Stomach (tissue), 9 donors: Measurements from ENCODE around the gene TJP1. TPM values are rescaled to one million over a fixed set of nuclear protein-coding genes. Genes with fewer than 3 reads are reported as not detected.
"Not testable (repeated sequence)": the region's sequence is repeated elsewhere in the genome, so short reads cannot be mapped to it uniquely, and the experiment has no call there.

ENCODE experiments used
- DNase-seq, 2 donors: peaks; one replicate each; pipeline versions ENCODE4 v3.0.0 to v3.0.0-alpha.2; 2013 to 2019
- H3K27ac ChIP-seq, 5 donors: fragments of 200-600 bp in 4 of 5; sonication (generic) in 4 of 5; one replicate each; pipeline ENCODE4 v1.5.1; 2013 to 2019; ENCODE audit warnings: mild to moderate bottlenecking in 1 of 5, moderate library complexity in 1 of 5
- H3K27me3 ChIP-seq, 3 donors: fragments of 200-600 bp; sonication (generic); one replicate each; pipeline ENCODE4 v1.5.1; 2017 to 2019; ENCODE audit warnings: mixed run types in 1 of 3
- H3K36me3 ChIP-seq, 4 donors: fragments of 200-600 bp; sonication (generic); 1 replicate in 3 of 4; 2 replicates in 1 of 4; pipeline ENCODE4 v1.5.1; 2016 to 2019
- H3K4me1 ChIP-seq, 4 donors: fragments of 200-600 bp; sonication (generic); one replicate each; pipeline ENCODE4 v1.5.1; 2016 to 2019
- H3K4me3 ChIP-seq, 4 donors: fragments of 200-600 bp; sonication (generic) in 3 of 4; one replicate each; pipeline ENCODE4 v1.5.1; 2016 to 2019; ENCODE audit warnings: mild to moderate bottlenecking in 1 of 4
- H3K9me3 ChIP-seq, 4 donors: fragments of 200-600 bp; sonication (generic); one replicate each; pipeline ENCODE4 v1.5.1; 2016 to 2019
- EP300 ChIP-seq: sonication (generic); formaldehyde crosslinking; IDR thresholded peaks from one replicate; pipeline ENCODE4 v1.6.1; 2017; ENCODE audit warnings: antibody characterized with exemption
- POLR2A ChIP-seq, 4 donors: fragments of 450-650 bp; IDR thresholded peaks; one replicate each; pipeline ENCODE4 v1.6.1; 2016; ENCODE audit warnings: antibody characterized with exemption in 4 of 4, control low read depth in 2 of 4, mild to moderate bottlenecking in 1 of 4, moderate library complexity in 1 of 4
- POLR2AphosphoS5 ChIP-seq, 3 donors: sonication (generic); formaldehyde crosslinking; IDR thresholded peaks; one replicate each; pipeline ENCODE4 v1.6.1; 2016; ENCODE audit warnings: antibody characterized with exemption in 3 of 3
- WGBS, 5 donors: extraction: QIAGEN DNeasy Blood & Tissue Kit in 3 of 5; methylation state at CpG; one replicate each; pipeline versions ENCODE4 v1.1.5 to v1.1.7; 2013 to 2018; 5-methylcytosine and 5-hydroxymethylcytosine counted together
- intact Hi-C: fragments of 100-400 bp; cut with DNase I; formaldehyde crosslinking; loops from one replicate; pipeline ENCODE4 v1.15.1; 2023; ENCODE audit warnings: low total_unique reads
- polyA plus RNA-seq, 3 donors: library from polyadenylated mRNA; stranded (reverse); fragments of 200-250 nt; gene quantifications; one replicate each; pipeline ENCODE4 v1.2.3, GENCODE V29; 2013
- total RNA-seq, 5 donors: library from RNA; depleted of rRNA; stranded (reverse); fragments of >200 nt; gene quantifications; one replicate each; pipeline versions ENCODE4 v1.1.0 to v1.2.3, GENCODE V29; 2014 to 2016
- TF ChIP-seq, protein P1 (sequence below), 7 experiments: fragments of 450-650 bp in 4 of 7; fragments of 200-600 bp in 3 of 7; sonication (generic) in 3 of 7; IDR thresholded peaks; one replicate each; pipeline ENCODE4 v1.5.1; 2016 to 2019; ENCODE audit warnings: antibody characterized with exemption in 7 of 7, control low read depth in 2 of 7, mild to moderate bottlenecking in 1 of 7
- donor health status: healthy with polysubstance abuse.
- donor health status: Bipolar disorder and iron deficiency.
- donor health status: healthy.

TJP1 gene
- total and polyA plus RNA-seq, 8 donors: 12.3 to 167 (median 70.7) TPM

DNA sequence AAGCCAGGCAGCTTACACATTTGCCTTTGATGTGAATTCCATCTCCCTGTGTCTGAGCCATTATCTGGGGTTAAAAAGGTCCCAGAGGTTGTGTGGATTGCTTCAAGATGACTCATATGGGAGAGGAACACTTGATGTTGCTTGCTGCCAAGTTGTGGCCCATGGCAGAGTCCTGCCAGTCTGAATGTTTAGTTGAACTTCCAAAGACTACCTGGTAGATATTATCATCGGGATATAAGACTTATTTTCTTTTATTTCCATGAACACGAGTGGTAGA, 85.6 kb downstream of the TJP1 start:
- Histone ChIP-seq H3K36me3 (peaks cover 7 to 89% (median 72%) of the 10 kb centered on the region in 4 donors), H3K4me3 (no peak overlapping the region), H3K27ac (no peak overlapping the region), H3K4me1 (peaks cover 0 to 29% (median 14%) of the 10 kb centered on the region in 4 donors), H3K9me3 (no peaks in the 10 kb centered on the region), H3K27me3 (no peaks in the 10 kb centered on the region)
- DNase-seq: no peak
- intact Hi-C loops: no loop called here
- 53 to 71% (median 65%) methylated on average over 2 of the region's 2 CpGs for WGBS, 5 donors
- TF ChIP-seq POLR2AphosphoS5 (IDR thresholded peaks at IDR 0.05) (peak in 1 of 3 donors; percentile 49), POLR2A (IDR thresholded peaks at IDR 0.05) (no peak)
- TF ChIP-seq, protein P1, sequence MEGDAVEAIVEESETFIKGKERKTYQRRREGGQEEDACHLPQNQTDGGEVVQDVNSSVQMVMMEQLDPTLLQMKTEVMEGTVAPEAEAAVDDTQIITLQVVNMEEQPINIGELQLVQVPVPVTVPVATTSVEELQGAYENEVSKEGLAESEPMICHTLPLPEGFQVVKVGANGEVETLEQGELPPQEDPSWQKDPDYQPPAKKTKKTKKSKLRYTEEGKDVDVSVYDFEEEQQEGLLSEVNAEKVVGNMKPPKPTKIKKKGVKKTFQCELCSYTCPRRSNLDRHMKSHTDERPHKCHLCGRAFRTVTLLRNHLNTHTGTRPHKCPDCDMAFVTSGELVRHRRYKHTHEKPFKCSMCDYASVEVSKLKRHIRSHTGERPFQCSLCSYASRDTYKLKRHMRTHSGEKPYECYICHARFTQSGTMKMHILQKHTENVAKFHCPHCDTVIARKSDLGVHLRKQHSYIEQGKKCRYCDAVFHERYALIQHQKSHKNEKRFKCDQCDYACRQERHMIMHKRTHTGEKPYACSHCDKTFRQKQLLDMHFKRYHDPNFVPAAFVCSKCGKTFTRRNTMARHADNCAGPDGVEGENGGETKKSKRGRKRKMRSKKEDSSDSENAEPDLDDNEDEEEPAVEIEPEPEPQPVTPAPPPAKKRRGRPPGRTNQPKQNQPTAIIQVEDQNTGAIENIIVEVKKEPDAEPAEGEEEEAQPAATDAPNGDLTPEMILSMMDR (IDR thresholded peaks at IDR 0.05): no peak

DNA sequence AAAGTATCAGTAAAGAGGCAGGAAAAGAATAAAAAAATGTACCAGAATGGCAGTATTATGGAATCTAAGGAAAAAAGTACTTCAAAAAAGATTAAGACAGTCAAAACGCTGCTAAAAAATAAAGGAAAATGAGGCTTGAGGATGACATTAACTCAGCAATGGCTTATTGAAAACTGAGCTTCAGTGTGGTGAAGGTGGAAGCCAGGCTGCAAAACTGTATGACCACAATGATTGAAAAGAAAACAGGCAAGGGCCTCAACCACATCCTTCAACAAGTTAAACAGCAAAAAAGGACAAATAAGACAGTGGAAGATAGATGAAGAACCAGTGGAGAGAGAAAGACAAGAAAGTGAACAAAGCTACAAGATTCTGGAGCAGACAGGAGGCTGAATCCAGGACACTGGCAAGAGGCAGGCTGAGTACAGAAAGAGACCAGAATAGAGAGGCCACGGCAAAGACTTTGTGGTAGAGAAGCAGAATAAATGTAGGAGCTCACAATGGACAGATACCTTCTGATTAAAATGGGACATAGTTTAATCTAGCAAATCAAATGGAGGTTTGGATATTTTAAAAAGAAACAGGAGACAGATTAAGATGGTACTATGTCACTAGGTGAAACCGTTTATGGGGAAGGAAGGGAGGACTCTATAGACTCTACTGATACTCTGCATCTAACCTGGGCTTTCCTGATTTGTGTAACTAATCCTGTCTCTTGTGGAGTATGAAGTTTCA, 86.1 kb downstream of the TJP1 start:
- no peak for TF ChIP-seq EP300
- TF ChIP-seq, protein P1 (IDR thresholded peaks at IDR 0.05): no peak
- no peak for TF ChIP-seq POLR2AphosphoS5 (IDR thresholded peaks at IDR 0.05)
- no peak for TF ChIP-seq POLR2A (IDR thresholded peaks at IDR 0.05)
- no peaks in the 10 kb centered on the region for H3K27me3 ChIP-seq
- H3K27ac ChIP-seq: no peak overlapping the region
- no peaks in the 10 kb centered on the region for H3K9me3 ChIP-seq
- WGBS, 5 donors: 62 to 74% (median 71%) methylated on average over 3 of the region's 3 CpGs
- no peak overlapping the region for H3K4me3 ChIP-seq
- peaks cover 0 to 29% (median 14%) of the 10 kb centered on the region in 4 donors for H3K4me1 ChIP-seq
- peaks cover 7 to 89% (median 71%) of the 10 kb centered on the region in 4 donors for H3K36me3 ChIP-seq
- intact Hi-C loops: no loop called here
- DNase-seq: no peak

GRCh38 chr15:29734917-29735572, 87.2 kb downstream of the TJP1 start:
- intact Hi-C loops: no loop called here

GRCh38 chr15:29731865-29732264, 90.4 kb downstream of the TJP1 start:
- Histone ChIP-seq H3K4me3 (no peak overlapping the region), H3K36me3 (peaks cover 7 to 92% (median 72%) of the 10 kb centered on the region in 4 donors), H3K27ac (no peak overlapping the region), H3K4me1 (peaks cover 0 to 26% (median 14%) of the 10 kb centered on the region in 4 donors), H3K9me3 (no peaks in the 10 kb centered on the region), H3K27me3 (no peaks in the 10 kb centered on the region)
- TF ChIP-seq EP300 (no peak), POLR2A (IDR thresholded peaks at IDR 0.05) (no peak), POLR2AphosphoS5 (IDR thresholded peaks at IDR 0.05) (no peak)
- TF ChIP-seq, protein P1 (IDR thresholded peaks at IDR 0.05): no peak
- DNase-seq: no peak
- WGBS, 5 donors: 71 to 91% (median 81%) methylated on average over 3 of the region's 3 CpGs
- intact Hi-C loops: no loop called here

More at GRCh38 chr15:29734917-29735572, 87.2 kb downstream of the TJP1 start:
- Histone ChIP-seq H3K27me3 (no peaks in the 10 kb centered on the region), H3K27ac (peak overlapping the region in 1 of 5 donors; percentile 29), H3K9me3 (no peaks in the 10 kb centered on the region), H3K4me3 (no peak overlapping the region), H3K36me3 (peaks cover 7 to 87% (median 70%) of the 10 kb centered on the region in 4 donors), H3K4me1 (peaks cover 0 to 29% (median 14%) of the 10 kb centered on the region in 4 donors)
- 37 to 53% (median 48%) methylated on average over 5 of the region's 5 CpGs for WGBS, 5 donors
- TF ChIP-seq, protein P1 (IDR thresholded peaks at IDR 0.05): no peak
- TF ChIP-seq POLR2A (IDR thresholded peaks at IDR 0.05) (no peak), POLR2AphosphoS5 (IDR thresholded peaks at IDR 0.05) (no peak), EP300 (no peak)
- DNase-seq: no peak

GRCh38 chr15:29730471-29730870, 91.8 kb downstream of the TJP1 start:
- H3K4me3 ChIP-seq, DNase-seq, H3K27ac ChIP-seq, H3K27me3 ChIP-seq, H3K9me3 ChIP-seq, intact Hi-C loops: not testable (repeated sequence)
- peaks cover 7 to 92% (median 79%) of the 10 kb centered on the region in 4 donors for H3K36me3 ChIP-seq
- WGBS, 5 donors: 91 to 98% (median 95%) methylated on average over 15 of the region's 15 CpGs
- H3K4me1 ChIP-seq: peaks cover 0 to 12% (median 4%) of the 10 kb centered on the region in 4 donors
